PC-3 (cell line): ENCODE data around the gene ZNF638.

Source experiments
- CTCF ChIP-seq: fragments of 300-600 bp; sonication (generic); conservative IDR thresholded peaks from 2 replicates; pipeline ENCODE4 v1.5.1; 2017; ENCODE audit warnings: antibody characterized with exemption, low read depth, mild to moderate bottlenecking, low read length
- EZH2 ChIP-seq: fragments of 300-600 bp; sonication (generic); IDR thresholded peaks from one replicate; pipeline ENCODE4 v1.6.1; 2017; ENCODE audit warnings: antibody characterized with exemption, mild to moderate bottlenecking, low read length; ENCODE audit not compliant: unreplicated experiment
- EZH2phosphoT487 ChIP-seq: fragments of 300-600 bp; sonication (generic); IDR thresholded peaks from 2 replicates; pipeline ENCODE4 v1.6.1; 2018; ENCODE audit warnings: mild to moderate bottlenecking, antibody characterized with exemption, low read length, borderline replicate concordance

DNA sequence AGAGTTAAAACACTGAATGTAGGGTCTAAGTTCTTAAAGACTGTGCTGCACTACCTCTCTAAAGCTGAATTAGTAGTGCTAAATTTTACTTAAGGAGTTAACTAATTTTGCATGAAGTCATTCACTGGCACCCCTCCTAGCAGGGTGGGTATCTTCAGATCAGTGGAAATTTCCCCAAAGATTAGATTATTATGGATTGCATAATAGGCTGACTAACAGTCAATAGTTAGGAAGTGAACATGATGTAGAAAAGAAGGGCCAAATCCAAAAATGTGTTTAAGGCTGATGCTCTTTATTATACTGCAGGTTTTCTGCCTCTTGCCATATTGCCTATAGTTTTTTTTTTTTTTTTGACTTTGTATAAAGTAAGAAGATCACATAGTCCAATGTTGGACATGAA lies 5.2 kb downstream of the ZNF638 start:
- TF ChIP-seq CTCF: no peak
- no peak for TF ChIP-seq EZH2
- no peak for TF ChIP-seq EZH2phosphoT487
